ENCODE data around the gene CDH5. TPM values are rescaled to one million over a fixed set of nuclear protein-coding genes. Genes with fewer than 3 reads are reported as not detected.

Gene CDH5
- polyA plus RNA-seq, 1 donor (not counting 4 experiments of a cell fraction or from before 2014, with no cell fraction given) = 0.05 TPM

- H3K36me3 ChIP-seq (ENCODE audit: control insufficient read depth in 2 of 2, extremely low read depth in 1 of 2, insufficient read depth in 2 of 2, low read length in 2 of 2) = no peaks in the 10 kb centered on the region
- H3K4me2 ChIP-seq (ENCODE audit: control insufficient read depth, extremely low read depth, insufficient read depth, low read depth, low read length) = no peak overlapping the region
- DNase-seq (ENCODE audit: low read depth, low spot score) = no peak
- no peak for FAIRE-seq
- H2AFZ ChIP-seq (ENCODE audit: control insufficient read depth, low read length) = no peak overlapping the region
- no peak overlapping the region for H3K4me3 ChIP-seq (ENCODE audit: control insufficient read depth in 2 of 3, extremely low read depth in 1 of 3, insufficient read depth in 2 of 3, low read depth in 1 of 3, low read length in 3 of 3)
- H3K79me2 ChIP-seq (ENCODE audit: control insufficient read depth, insufficient read depth, low read length) = no peaks in the 10 kb centered on the region
- TF ChIP-seq CTCF (optimal IDR thresholded peaks at IDR 0.05 in 1 of 3, IDR thresholded peaks at IDR 0.05 in 1 of 3, conservative IDR thresholded peaks at IDR 0.05 in 1 of 3; ENCODE audit: extremely low read depth in 1 of 3, insufficient read depth in 2 of 3, low read length in 3 of 3) (no peak), EZH2 (IDR thresholded peaks at IDR 0.05; ENCODE audit: low read length) (no peak)
- no peak overlapping the region for H3K27ac ChIP-seq (ENCODE audit: control insufficient read depth, insufficient read depth, low read length)
- no peaks in the 10 kb centered on the region for H3K4me1 ChIP-seq (ENCODE audit: control insufficient read depth, extremely low read depth, insufficient read depth, low read length)
- H3K9me3 ChIP-seq (ENCODE audit: control insufficient read depth, low read depth, low read length) = no peaks in the 10 kb centered on the region
- dilution Hi-C loops (cut with MboI; ENCODE audit: extremely low pct_ligation_motif_present, low sequenced_read_pairs) = no loop called here
- no peaks in the 10 kb centered on the region for H3K9me1 ChIP-seq (ENCODE audit: control insufficient read depth, extremely low read depth, insufficient read depth, low read length)
- no peak overlapping the region for H3K9ac ChIP-seq (ENCODE audit: control insufficient read depth, extremely low read depth, insufficient read depth, low read length)
- H3K27me3 ChIP-seq (ENCODE audit: control insufficient read depth, extremely low read depth, insufficient read depth, low read length) = no peaks in the 10 kb centered on the region
- H4K20me1 ChIP-seq (ENCODE audit: control insufficient read depth, extremely low read depth, insufficient read depth, low read length) = no peaks in the 10 kb centered on the region
Measured at GRCh38 chr16:66373667-66374066, 7.2 kb downstream of the CDH5 start.

GRCh38 chr16:66374176-66374575, 7.7 kb downstream of the CDH5 start:
- no peaks in the 10 kb centered on the region for H3K9me1 ChIP-seq (ENCODE audit: control insufficient read depth, extremely low read depth, insufficient read depth, low read length)

More at GRCh38 chr16:66374176-66374575, 7.7 kb downstream of the CDH5 start:
- Histone ChIP-seq H2AFZ (ENCODE audit: control insufficient read depth, low read length) (no peak overlapping the region), H3K4me2 (ENCODE audit: control insufficient read depth, extremely low read depth, insufficient read depth, low read depth, low read length) (no peak overlapping the region), H3K9me3 (ENCODE audit: control insufficient read depth, low read depth, low read length) (no peaks in the 10 kb centered on the region), H3K36me3 (ENCODE audit: control insufficient read depth in 2 of 2, extremely low read depth in 1 of 2, insufficient read depth in 2 of 2, low read length in 2 of 2) (no peaks in the 10 kb centered on the region), H3K27me3 (ENCODE audit: control insufficient read depth, extremely low read depth, insufficient read depth, low read length) (no peaks in the 10 kb centered on the region), H4K20me1 (ENCODE audit: control insufficient read depth, extremely low read depth, insufficient read depth, low read length) (no peaks in the 10 kb centered on the region), H3K27ac (ENCODE audit: control insufficient read depth, insufficient read depth, low read length) (no peak overlapping the region), H3K4me1 (ENCODE audit: control insufficient read depth, extremely low read depth, insufficient read depth, low read length) (peaks cover under 1% of the 10 kb centered on the region), H3K79me2 (ENCODE audit: control insufficient read depth, insufficient read depth, low read length) (no peaks in the 10 kb centered on the region), H3K9ac (ENCODE audit: control insufficient read depth, extremely low read depth, insufficient read depth, low read length) (no peak overlapping the region), H3K4me3 (ENCODE audit: control insufficient read depth in 2 of 3, extremely low read depth in 1 of 3, insufficient read depth in 2 of 3, low read depth in 1 of 3, low read length in 3 of 3) (no peak overlapping the region)
- DNase-seq (ENCODE audit: low read depth, low spot score) (no peak), FAIRE-seq (no peak)
- dilution Hi-C loops (cut with MboI; ENCODE audit: extremely low pct_ligation_motif_present, low sequenced_read_pairs) = no loop called here
- TF ChIP-seq EZH2 (IDR thresholded peaks at IDR 0.05; ENCODE audit: low read length) (no peak), CTCF (optimal IDR thresholded peaks at IDR 0.05 in 1 of 3, IDR thresholded peaks at IDR 0.05 in 1 of 3, conservative IDR thresholded peaks at IDR 0.05 in 1 of 3; ENCODE audit: extremely low read depth in 1 of 3, insufficient read depth in 2 of 3, low read length in 3 of 3) (no peak)

All from keratinocyte (primary cell).